Measurements from ENCODE around the gene KIAA0586.

The KIAA0586 gene

GRCh38 chr14:58587271-58587670 is 159.8 kb downstream of the KIAA0586 start:
- TF ChIP-seq GATA3 (IDR thresholded peaks at IDR 0.05; ENCODE audit: low read depth, low read length) (no peak), GATA2 (IDR thresholded peaks at IDR 0.05; ENCODE audit: low read depth, low read length) (no peak)

GRCh38 chr14:58593977-58594376 is 166.5 kb downstream of the KIAA0586 start:
- TF ChIP-seq GATA2 (IDR thresholded peaks at IDR 0.05; ENCODE audit: low read depth, low read length) = no peak
- no peak for TF ChIP-seq GATA3 (IDR thresholded peaks at IDR 0.05; ENCODE audit: low read depth, low read length)

GRCh38 chr14:58597041-58597440 is 169.5 kb downstream of the KIAA0586 start:
- no peak for TF ChIP-seq GATA2 (IDR thresholded peaks at IDR 0.05; ENCODE audit: low read depth, low read length)
- no peak for TF ChIP-seq GATA3 (IDR thresholded peaks at IDR 0.05; ENCODE audit: low read depth, low read length)

GRCh38 chr14:58598028-58598803 is 170.7 kb downstream of the KIAA0586 start:
- no peak for TF ChIP-seq GATA3 (IDR thresholded peaks at IDR 0.05; ENCODE audit: low read depth, low read length)
- no peak for TF ChIP-seq GATA2 (IDR thresholded peaks at IDR 0.05; ENCODE audit: low read depth, low read length)

- TF ChIP-seq GATA2 (IDR thresholded peaks at IDR 0.05; ENCODE audit: low read depth, low read length) = no peak
These were observed 171.4 kb downstream of the KIAA0586 start for GRCh38 chr14:58598804-58599525.

GRCh38 chr14:58599707-58600106 is 172.2 kb downstream of the KIAA0586 start:
- TF ChIP-seq GATA3 (IDR thresholded peaks at IDR 0.05; ENCODE audit: low read depth, low read length) (no peak), GATA2 (IDR thresholded peaks at IDR 0.05; ENCODE audit: low read depth, low read length) (no peak)
